Measurements from ENCODE around the gene RAB33A. TPM values are rescaled to one million over a fixed set of nuclear protein-coding genes. Genes with fewer than 3 reads are reported as not detected.

RAB33A gene
- polyA plus RNA-seq = 0.09 TPM in 1 of 3 replicates, not detected in the others
- polyA plus RNA-seq (2011; ENCODE audit: low read depth) = not detected
- 0.05 and 0.07 TPM in 2 replicates for polyA plus RNA-seq (2011; cell fraction: cytosol; rRNA removed)
- 0.19 TPM in 1 of 2 replicates, not detected in the other for polyA plus RNA-seq (2011; cell fraction: nucleus; rRNA removed)
- polyA plus RNA-seq (2012; ENCODE audit: low replicate concordance) = 0.34 TPM in 1 of 2 replicates, not detected in the other
- not detected in 3 replicates for polyA minus RNA-seq
- not detected for polyA minus RNA-seq (2011; cell fraction: cytosol; rRNA and poly(A)+ RNA removed)
- polyA minus RNA-seq (2011; cell fraction: nucleus; rRNA and poly(A)+ RNA removed) = not detected in 2 replicates

GRCh38 chrX:130171446-130172126, at the start of gene RAB33A:
Gene RAB33A (plus strand): TSS chrX:130171962. CDS start chrX:130172063, 101 bp downstream.
- no peaks in the 10 kb centered on the region for H3K79me2 ChIP-seq (ENCODE audit: control insufficient read depth, insufficient read depth, low read length)
- TF ChIP-seq CTCF (optimal IDR thresholded peaks at IDR 0.05 in 1 of 3, IDR thresholded peaks at IDR 0.05 in 1 of 3, conservative IDR thresholded peaks at IDR 0.05 in 1 of 3; ENCODE audit: extremely low read depth in 1 of 3, insufficient read depth in 2 of 3, low read length in 3 of 3) (no peak), EZH2 (IDR thresholded peaks at IDR 0.05; ENCODE audit: low read length) (no peak)
- H3K4me2 ChIP-seq (ENCODE audit: control insufficient read depth, extremely low read depth, insufficient read depth, low read depth, low read length) = peak within 1 kb of the TSS; percentile 60
- dilution Hi-C loops (cut with MboI; ENCODE audit: extremely low pct_ligation_motif_present, low sequenced_read_pairs) = no loop called here
- DNase-seq (ENCODE audit: low read depth, low spot score) (no peak), FAIRE-seq (no peak)
- H4K20me1 ChIP-seq (ENCODE audit: control insufficient read depth, extremely low read depth, insufficient read depth, low read length) = no peaks in the 10 kb centered on the region
- H3K9ac ChIP-seq (ENCODE audit: control insufficient read depth, extremely low read depth, insufficient read depth, low read length) = peak within 1 kb of the TSS; percentile 33
- H3K27me3 ChIP-seq (ENCODE audit: control insufficient read depth, extremely low read depth, insufficient read depth, low read length) = peaks cover 3% of the 10 kb centered on the region
- peak within 1 kb of the TSS; percentile 25 to 49 (median 29) for H3K4me3 ChIP-seq (ENCODE audit: control insufficient read depth in 2 of 3, extremely low read depth in 1 of 3, insufficient read depth in 2 of 3, low read depth in 1 of 3, low read length in 3 of 3)
- no peaks in the 10 kb centered on the region for H3K9me3 ChIP-seq (ENCODE audit: control insufficient read depth, low read depth, low read length)
- H3K27ac ChIP-seq (ENCODE audit: control insufficient read depth, insufficient read depth, low read length) = no peak within 1 kb of the TSS
- H2AFZ ChIP-seq (ENCODE audit: control insufficient read depth, low read length) = peak within 1 kb of the TSS; percentile 39
- H3K9me1 ChIP-seq (ENCODE audit: control insufficient read depth, extremely low read depth, insufficient read depth, low read length) = no peaks in the 10 kb centered on the region
- peaks cover 11% of the 10 kb centered on the region for H3K4me1 ChIP-seq (ENCODE audit: control insufficient read depth, extremely low read depth, insufficient read depth, low read length)
- no peaks in the 10 kb centered on the region for H3K36me3 ChIP-seq (ENCODE audit: control insufficient read depth in 2 of 2, extremely low read depth in 1 of 2, insufficient read depth in 2 of 2, low read length in 2 of 2)

GRCh38 chrX:130124577-130124976, 47.2 kb upstream of the RAB33A start:
- FAIRE-seq = no peak
- H3K27me3 ChIP-seq (ENCODE audit: control insufficient read depth, extremely low read depth, insufficient read depth, low read length) = no peaks in the 10 kb centered on the region
- H3K9me1 ChIP-seq (ENCODE audit: control insufficient read depth, extremely low read depth, insufficient read depth, low read length) = no peaks in the 10 kb centered on the region
- dilution Hi-C loops (cut with MboI; ENCODE audit: extremely low pct_ligation_motif_present, low sequenced_read_pairs) = no loop called here
- peak overlapping the region; percentile 83 for H3K27ac ChIP-seq (ENCODE audit: control insufficient read depth, insufficient read depth, low read length)
- peaks cover 31% of the 10 kb centered on the region for H3K4me1 ChIP-seq (ENCODE audit: control insufficient read depth, extremely low read depth, insufficient read depth, low read length)
- H3K9ac ChIP-seq (ENCODE audit: control insufficient read depth, extremely low read depth, insufficient read depth, low read length) = peak overlapping the region; percentile 67
- H4K20me1 ChIP-seq (ENCODE audit: control insufficient read depth, extremely low read depth, insufficient read depth, low read length) = no peaks in the 10 kb centered on the region
- peak overlapping the region; percentile 49 for H3K4me2 ChIP-seq (ENCODE audit: control insufficient read depth, extremely low read depth, insufficient read depth, low read depth, low read length)
- no peaks in the 10 kb centered on the region for H3K36me3 ChIP-seq (ENCODE audit: control insufficient read depth in 2 of 2, extremely low read depth in 1 of 2, insufficient read depth in 2 of 2, low read length in 2 of 2)
- H2AFZ ChIP-seq (ENCODE audit: control insufficient read depth, low read length) = no peak overlapping the region
- H3K79me2 ChIP-seq (ENCODE audit: control insufficient read depth, insufficient read depth, low read length) = no peaks in the 10 kb centered on the region
- H3K4me3 ChIP-seq (ENCODE audit: control insufficient read depth in 2 of 3, extremely low read depth in 1 of 3, insufficient read depth in 2 of 3, low read depth in 1 of 3, low read length in 3 of 3) = no peak overlapping the region
- H3K9me3 ChIP-seq (ENCODE audit: control insufficient read depth, low read depth, low read length) = no peaks in the 10 kb centered on the region
- TF ChIP-seq EZH2 (IDR thresholded peaks at IDR 0.05; ENCODE audit: low read length) = no peak
- no peak for TF ChIP-seq CTCF (optimal IDR thresholded peaks at IDR 0.05 in 1 of 3, IDR thresholded peaks at IDR 0.05 in 1 of 3, conservative IDR thresholded peaks at IDR 0.05 in 1 of 3; ENCODE audit: extremely low read depth in 1 of 3, insufficient read depth in 2 of 3, low read length in 3 of 3)
- no peak for DNase-seq (ENCODE audit: low read depth, low spot score)
